K562 (cell line): ENCODE data around the gene IRX1. TPM values are rescaled to one million over a fixed set of nuclear protein-coding genes. Genes with fewer than 3 reads are reported as not detected.

ENCODE experiments used
- ATAC-seq: fragments of 200-7000 bp; cut with Tn5 transposase; 3 replicates; pipeline ENCODE4 v1.9.1; 2020; ENCODE audit warnings: moderate library complexity
- BruUV-seq: library from RNA; stranded (reverse); fragments of 400-500 nt; replicated peaks from 2 replicates; lab custom pipeline; 2021; lab: Mats Ljungman, UMichigan
- CTCF ChIA-PET: fragments of 300-600 bp; formaldehyde crosslinking; extraction: SDS; loops from one replicate; lab custom pipeline; 2021; ENCODE audit warnings: low intra/inter-chr PET ratio; lab: Yijun Ruan, JAX
- POLR2A ChIA-PET: fragments of 300-600, 350-650 bp; sonication (Branson Sonifier 250); formaldehyde crosslinking; extraction: SDS; loops from one replicate; lab custom pipeline; 2021; ENCODE audit warnings: antibody characterized with exemption, inconsistent platforms; lab: Yijun Ruan, JAX
- DNase-seq, 4 experiments: peaks; one replicate each; pipeline versions ENCODE4 v3.0.0 to v3.0.0-alpha.2; 2011 to 2018; ENCODE audit warnings: low spot score in 3 of 4, mixed read lengths in 3 of 4; ENCODE audit errors: extremely low read depth in 1 of 4
- FAIRE-seq: peaks from 2 replicates; lab custom pipeline; 2011; peaks lifted over from hg19 to GRCh38; lab: Jason Lieb, UNC
- H2AFZ ChIP-seq: 2 replicates; pipeline ENCODE4 v1.6.0; 2011; ENCODE audit warnings: low read depth, low read length, control low read depth, inconsistent platforms
- H3K27ac ChIP-seq: fragments of 200-600 bp; 3 replicates; pipeline ENCODE4 v1.8.0; 2011; ENCODE audit warnings: low read depth, mild to moderate bottlenecking, control low read depth, inconsistent platforms, low read length, moderate library complexity, mixed read lengths; ENCODE audit errors: extremely low read depth
- H3K27me3 ChIP-seq, 2 experiments: fragments of 300-600 bp in 1 of 2; 2 replicates in 1 of 2; 3 replicates in 1 of 2; pipeline versions ENCODE4 v1.6.0 to v1.8.0; 2011; ENCODE audit warnings: inconsistent platforms in 2 of 2, low read length in 2 of 2, mild to moderate bottlenecking in 1 of 2, mixed read lengths in 1 of 2, moderate library complexity in 1 of 2; ENCODE audit not compliant: control insufficient read depth in 2 of 2, insufficient read depth in 2 of 2
- H3K36me3 ChIP-seq: fragments of 300-600 bp; 3 replicates; pipeline ENCODE4 v1.8.0; 2011; ENCODE audit warnings: mild to moderate bottlenecking, low read length, inconsistent platforms; ENCODE audit not compliant: control insufficient read depth, insufficient read depth
- H3K4me1 ChIP-seq, 2 experiments: fragments of 200-600 bp in 1 of 2; replicated peaks in 1 of 2; 2 replicates in 1 of 2; 3 replicates in 1 of 2; pipeline versions ENCODE4 v1.5.1 to v1.8.0; 2011; ENCODE audit warnings: inconsistent platforms in 2 of 2, low read length in 2 of 2, mild to moderate bottlenecking in 1 of 2, mixed read lengths in 1 of 2, moderate library complexity in 1 of 2; ENCODE audit not compliant: control insufficient read depth in 2 of 2, insufficient read depth in 2 of 2
- H3K4me2 ChIP-seq: 2 replicates; pipeline ENCODE4 v1.6.1; 2011; ENCODE audit warnings: low read length, control low read depth, inconsistent platforms, mixed read lengths; ENCODE audit not compliant: insufficient read depth
- H3K4me3 ChIP-seq: fragments of 200-600 bp; sonication (generic), shearing (Covaris generic); 2 replicates; pipeline ENCODE4 v1.5.1; 2016; ENCODE audit warnings: control low read depth, inconsistent platforms
- H3K79me2 ChIP-seq: fragments of 200-600 bp; 3 replicates; pipeline ENCODE4 v1.8.0; 2011; ENCODE audit warnings: low read length, inconsistent platforms; ENCODE audit not compliant: control insufficient read depth, insufficient read depth
- H3K9ac ChIP-seq, 2 experiments: 2 replicates each; pipeline versions ENCODE4 v1.6.0 to v1.6.1; 2011; ENCODE audit warnings: low read depth in 2 of 2, low read length in 2 of 2, control low read depth in 1 of 2, inconsistent platforms in 1 of 2, mild to moderate bottlenecking in 1 of 2, mixed read lengths in 1 of 2; ENCODE audit not compliant: insufficient read depth in 1 of 2
- H3K9me1 ChIP-seq: one replicate; pipeline ENCODE4 v1.6.0; 2011; ENCODE audit warnings: inconsistent platforms, mild to moderate bottlenecking, low read length, moderate library complexity; ENCODE audit not compliant: control insufficient read depth, insufficient read depth
- H3K9me3 ChIP-seq: replicated peaks from 2 replicates; pipeline ENCODE4 v1.5.1; 2011; ENCODE audit warnings: low read depth, low read length, inconsistent platforms; ENCODE audit not compliant: control insufficient read depth, insufficient read depth
- H4K20me1 ChIP-seq: replicated peaks from 2 replicates; pipeline ENCODE4 v1.6.1; 2011; ENCODE audit warnings: low read length, inconsistent platforms, mixed read lengths; ENCODE audit not compliant: control insufficient read depth, insufficient read depth
- CTBP1 ChIP-seq: fragments of 450-650 bp; IDR thresholded peaks from 2 replicates; pipeline ENCODE4 v1.6.1; 2016; ENCODE audit warnings: borderline replicate concordance
- ETS2 ChIP-seq: IDR thresholded peaks from 2 replicates; pipeline ENCODE4 v1.6.1; 2016; ENCODE audit warnings: borderline replicate concordance, missing genetic modification characterization, mild to moderate bottlenecking, moderate library complexity, missing compliant biosample characterization; ENCODE audit not compliant: poor library complexity, severe bottlenecking
- SMAD2 ChIP-seq: fragments of 150-350 bp; IDR thresholded peaks from 2 replicates; pipeline ENCODE4 v1.6.1; 2014; ENCODE audit warnings: low read depth, mild to moderate bottlenecking, low read length
- TFAM ChIP-seq: fragments of 250-450 bp; sonication (Bioruptor Pico); conservative IDR thresholded peaks from 2 replicates; pipeline ENCODE4 v1.5.0; 2021; ENCODE audit warnings: mild to moderate bottlenecking, moderate library complexity
- ZNF134 ChIP-seq: fragments of 250-450 bp; sonication (Bioruptor Pico); conservative IDR thresholded peaks from 2 replicates; pipeline ENCODE4 v1.4.0; 2020
- ZNF589 ChIP-seq: fragments of 200-800 bp; sonication (Bioruptor generic); IDR thresholded peaks from 2 replicates; pipeline ENCODE4 v1.6.1; 2016; ENCODE audit warnings: low read depth, missing genetic modification characterization, missing compliant biosample characterization
- ZNF780A ChIP-seq: fragments of 250-450 bp; sonication (Bioruptor Pico); IDR thresholded peaks from 2 replicates; pipeline ENCODE4 v1.5.0; 2021; ENCODE audit warnings: mild to moderate bottlenecking
- WGBS: fragments of 100-300 bp; shearing (Covaris generic); methylation state at CpG from one replicate; pipeline ENCODE4 v1.1.6; 2016; ENCODE audit warnings: low coverage, mixed read lengths; ENCODE audit not compliant: insufficient coverage; ENCODE audit errors: missing lambda C conversion rate; 5-methylcytosine and 5-hydroxymethylcytosine counted together
- in situ Hi-C: fragments of 300-500 bp; cut with MboI; formaldehyde crosslinking; loops from 4 replicates; pipeline ENCODE4 v1.15.0; 2018; ENCODE audit warnings: inconsistent platforms, mixed read lengths
- intact Hi-C: fragments of 100-400 bp; cut with micrococcal nuclease; formaldehyde crosslinking; loops from 2 replicates; pipeline ENCODE4 v1.14.2; 2022
- polyA plus RNA-seq, 8 experiments: library from polyadenylated mRNA; depleted of rRNA in 4 of 8; stranded (reverse) in 5 of 8; unstranded in 3 of 8; fragments of >200 nt; fragmentation: Nextera tagmentation in 2 of 8; fragmentation: Illumina TruSeq in 1 of 8; extraction: Ambion mirVana in 2 of 8; extraction: Trizol in 1 of 8; gene quantifications; 2 replicates each; pipeline versions ENCODE4 v1.2.1 to v1.2.3, GENCODE V29; 2011 to 2014; ENCODE audit warnings: inconsistent platforms in 1 of 8, missing spikeins in 1 of 8
- total RNA-seq, 7 experiments: library from RNA; depleted of rRNA in 6 of 7; stranded (reverse); fragments of >200 nt in 6 of 7; fragmentation: Illumina TruSeq in 2 of 7; extraction: Trizol in 2 of 7; gene quantifications; 2 replicates each; pipeline versions ENCODE4 v1.2.1 to v1.2.3, GENCODE V29; 2011 to 2021; ENCODE audit warnings: low replicate concordance in 1 of 7
- TF ChIP-seq, protein P1 (sequence below): sonication (generic); formaldehyde crosslinking; IDR thresholded peaks from 2 replicates; pipeline ENCODE4 v1.8.0; 2022; ENCODE audit warnings: missing genetic modification reagents, mild to moderate bottlenecking, borderline replicate concordance
- TF ChIP-seq, protein P2 (sequence below): fragments of 450-650 bp; IDR thresholded peaks from 2 replicates; pipeline ENCODE4 v1.6.1; 2016; ENCODE audit warnings: mild to moderate bottlenecking

Gene IRX1
- total and polyA plus RNA-seq, 9 of the 15 experiments (the other 6 are each of a cell fraction or from before 2014, with no cell fraction given): not detected

DNA sequence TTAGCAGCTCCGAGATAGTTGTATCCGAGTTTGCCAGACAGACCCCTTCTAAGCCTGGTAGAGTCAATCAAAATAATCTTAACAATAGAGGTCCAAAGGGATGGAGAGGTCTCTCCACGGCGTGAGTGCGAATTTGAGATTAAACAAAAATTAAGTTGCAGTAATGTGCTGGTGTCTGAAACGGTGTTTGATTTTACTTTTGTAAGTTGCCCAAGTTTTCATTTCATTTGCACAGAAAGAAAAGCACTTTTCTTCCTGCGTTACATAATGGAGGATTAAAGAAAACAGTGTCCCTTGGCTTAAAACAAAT, 1.2 kb downstream of the IRX1 start:
- H3K9me1 ChIP-seq: no peaks in the 10 kb centered on the region
- H3K79me2 ChIP-seq: no peaks in the 10 kb centered on the region
- H4K20me1 ChIP-seq: no peaks in the 10 kb centered on the region
- in situ Hi-C loops (no loop called here), intact Hi-C loops (no loop called here)
- CTCF ChIA-PET: no interaction called here
- H3K27ac ChIP-seq: no peak overlapping the region
- no peak overlapping the region for H3K4me3 ChIP-seq
- DNase-seq: no peak
- no peak overlapping the region for H2AFZ ChIP-seq
- no peak overlapping the region for H3K4me2 ChIP-seq
- no peaks in the 10 kb centered on the region for H3K36me3 ChIP-seq
- POLR2A ChIA-PET: no interaction called here
- TF ChIP-seq ZNF780A (no peak), ZNF134 (CRISPR knock-in tag) (no peak), ZNF589 (no peak), ETS2 (tag) (no peak), TFAM (CRISPR knock-in tag) (no peak), SMAD2 (no peak), CTBP1 (no peak)
- TF ChIP-seq, protein P1, sequence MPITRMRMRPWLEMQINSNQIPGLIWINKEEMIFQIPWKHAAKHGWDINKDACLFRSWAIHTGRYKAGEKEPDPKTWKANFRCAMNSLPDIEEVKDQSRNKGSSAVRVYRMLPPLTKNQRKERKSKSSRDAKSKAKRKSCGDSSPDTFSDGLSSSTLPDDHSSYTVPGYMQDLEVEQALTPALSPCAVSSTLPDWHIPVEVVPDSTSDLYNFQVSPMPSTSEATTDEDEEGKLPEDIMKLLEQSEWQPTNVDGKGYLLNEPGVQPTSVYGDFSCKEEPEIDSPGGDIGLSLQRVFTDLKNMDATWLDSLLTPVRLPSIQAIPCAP: no peak
- TF ChIP-seq, protein P2, sequence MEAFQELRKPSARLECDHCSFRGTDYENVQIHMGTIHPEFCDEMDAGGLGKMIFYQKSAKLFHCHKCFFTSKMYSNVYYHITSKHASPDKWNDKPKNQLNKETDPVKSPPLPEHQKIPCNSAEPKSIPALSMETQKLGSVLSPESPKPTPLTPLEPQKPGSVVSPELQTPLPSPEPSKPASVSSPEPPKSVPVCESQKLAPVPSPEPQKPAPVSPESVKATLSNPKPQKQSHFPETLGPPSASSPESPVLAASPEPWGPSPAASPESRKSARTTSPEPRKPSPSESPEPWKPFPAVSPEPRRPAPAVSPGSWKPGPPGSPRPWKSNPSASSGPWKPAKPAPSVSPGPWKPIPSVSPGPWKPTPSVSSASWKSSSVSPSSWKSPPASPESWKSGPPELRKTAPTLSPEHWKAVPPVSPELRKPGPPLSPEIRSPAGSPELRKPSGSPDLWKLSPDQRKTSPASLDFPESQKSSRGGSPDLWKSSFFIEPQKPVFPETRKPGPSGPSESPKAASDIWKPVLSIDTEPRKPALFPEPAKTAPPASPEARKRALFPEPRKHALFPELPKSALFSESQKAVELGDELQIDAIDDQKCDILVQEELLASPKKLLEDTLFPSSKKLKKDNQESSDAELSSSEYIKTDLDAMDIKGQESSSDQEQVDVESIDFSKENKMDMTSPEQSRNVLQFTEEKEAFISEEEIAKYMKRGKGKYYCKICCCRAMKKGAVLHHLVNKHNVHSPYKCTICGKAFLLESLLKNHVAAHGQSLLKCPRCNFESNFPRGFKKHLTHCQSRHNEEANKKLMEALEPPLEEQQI: no peak
- TF ChIP-seq, all 486 proteins: peak for 0
- Histone ChIP-seq H3K9me3 (no peaks in the 10 kb centered on the region), H3K9ac (no peak overlapping the region), H3K27me3 (peaks cover 19 to 67% of the 10 kb centered on the region in 2 experiments; a peak in 4 of 5 replicates), H3K4me1 (peaks cover 0 to 9% of the 10 kb centered on the region in 2 experiments; a peak in 2 of 5 replicates)
- BruUV-seq: no TSS peak
- FAIRE-seq (no peak), ATAC-seq (no peak)
- WGBS: 2% methylated on average over 7 of the region's 7 CpGs
